ENCODE results near the gene SNAI3.
"Not testable (repeated sequence)": the region's sequence is repeated elsewhere in the genome, so short reads cannot be mapped to it uniquely, and the experiment has no call there.

SNAI3 gene

DNA sequence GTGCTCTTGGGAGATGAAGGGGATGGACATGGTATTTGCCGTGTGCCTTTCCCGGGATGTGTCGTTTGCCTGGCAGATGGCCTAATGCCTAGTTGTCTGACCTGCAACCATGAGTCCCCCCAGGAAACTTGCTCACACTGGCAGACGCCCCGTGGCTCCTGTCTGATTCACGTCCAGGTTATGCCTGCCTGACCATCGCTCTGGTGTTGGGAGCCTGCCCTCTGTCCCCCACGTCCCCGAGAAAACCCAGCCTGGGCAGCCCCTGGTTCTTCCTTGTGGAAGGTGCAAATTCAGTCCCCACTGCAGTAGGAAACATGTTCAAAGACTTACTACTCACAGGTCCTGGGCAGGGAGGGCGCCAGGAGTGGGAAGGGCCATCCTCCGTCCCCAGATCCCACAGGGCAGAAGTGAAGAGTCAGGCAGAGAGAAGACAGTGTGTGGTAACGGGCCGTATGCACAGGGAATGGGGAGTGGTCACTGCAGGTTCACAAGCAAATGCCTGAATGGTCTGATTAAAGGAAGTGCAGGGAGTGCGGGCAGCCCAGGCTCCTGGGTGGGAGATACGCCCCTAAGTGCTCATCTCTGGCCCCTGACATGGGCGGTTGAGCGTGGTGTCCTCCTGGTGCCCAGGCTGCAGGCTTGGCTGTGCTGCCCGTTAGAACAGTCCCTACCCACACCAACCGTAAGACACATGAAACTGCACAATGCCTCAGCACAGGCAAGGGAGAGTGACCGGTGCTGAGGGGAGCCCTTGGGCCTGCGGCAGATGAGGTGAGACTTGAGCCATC lies 4.2 kb upstream of the SNAI3 start:
- no peak for DNase-seq

DNA sequence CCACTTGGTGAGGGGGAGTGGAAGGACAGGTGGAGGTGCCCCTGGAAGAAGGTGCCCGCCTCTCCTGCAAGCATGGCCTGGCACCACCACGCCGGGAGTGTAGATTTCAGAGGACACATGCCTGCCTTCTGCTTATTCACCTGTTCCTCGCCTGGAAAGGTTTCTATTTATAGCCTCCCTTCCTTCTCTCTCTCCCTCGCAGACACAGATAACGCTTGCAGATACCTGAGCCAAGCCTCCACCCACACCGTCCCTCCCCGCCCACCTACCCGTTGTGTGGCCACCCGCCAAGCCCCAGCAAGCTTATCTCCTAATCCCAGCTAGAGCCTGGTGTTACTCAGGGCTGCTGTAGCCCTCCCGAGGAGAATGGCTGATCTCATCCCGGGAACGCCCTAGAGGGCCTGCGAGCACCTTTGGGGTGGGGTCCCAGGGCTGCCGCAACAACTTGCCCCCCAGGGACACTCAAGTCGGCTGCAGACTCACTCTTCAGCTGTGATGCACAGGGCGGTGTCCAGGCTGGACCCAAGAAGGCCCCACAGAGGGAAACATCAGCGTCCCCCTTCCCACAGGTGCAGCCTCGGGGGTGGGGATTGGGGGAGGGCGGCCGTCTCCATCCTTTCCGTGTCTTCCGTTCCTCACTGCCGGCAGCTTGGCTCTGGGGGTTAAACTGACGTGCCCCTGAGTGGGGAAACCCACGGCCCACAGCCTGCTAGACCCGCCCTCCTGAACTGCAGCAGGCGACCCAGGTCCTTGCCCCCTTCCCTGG lies 1.9 kb upstream of the SNAI3 start:
- peak; percentile 75 for DNase-seq

DNA sequence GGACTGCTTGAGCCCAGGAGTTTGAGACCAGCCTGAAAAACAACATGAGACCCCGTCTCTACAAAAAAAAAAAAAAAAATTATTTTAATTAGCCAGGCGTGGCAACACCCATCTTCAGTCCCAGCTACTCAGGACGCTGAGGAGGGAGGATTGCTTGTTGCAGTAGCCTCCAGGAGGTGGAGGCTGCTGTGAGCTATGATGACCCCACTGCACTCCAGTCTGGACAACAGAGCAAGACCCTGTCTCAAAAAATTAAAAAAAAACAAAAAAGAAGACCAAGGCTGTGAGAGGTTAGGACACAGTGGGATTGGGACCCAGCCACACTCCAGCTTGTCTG lies 1.3 kb upstream of the SNAI3 start:
- DNase-seq, result no peak

DNA sequence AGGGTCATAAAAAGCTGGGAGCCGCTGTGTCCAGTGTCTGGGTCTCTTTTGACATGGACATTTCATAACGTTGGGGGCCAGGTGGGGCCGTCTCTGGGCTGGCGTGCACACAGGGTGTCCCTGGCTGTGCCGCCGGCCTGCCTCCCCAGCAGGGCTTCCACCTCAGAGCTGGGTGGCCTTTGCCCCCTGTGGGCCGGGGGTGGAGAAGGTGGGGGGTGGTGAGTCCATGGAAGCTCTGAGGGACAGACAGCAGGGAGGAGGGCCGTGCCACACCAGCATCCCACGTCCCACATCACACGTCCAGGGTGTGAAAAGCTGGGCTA lies 908 bp upstream of the SNAI3 start:
- DNase-seq, result no peak

DNA sequence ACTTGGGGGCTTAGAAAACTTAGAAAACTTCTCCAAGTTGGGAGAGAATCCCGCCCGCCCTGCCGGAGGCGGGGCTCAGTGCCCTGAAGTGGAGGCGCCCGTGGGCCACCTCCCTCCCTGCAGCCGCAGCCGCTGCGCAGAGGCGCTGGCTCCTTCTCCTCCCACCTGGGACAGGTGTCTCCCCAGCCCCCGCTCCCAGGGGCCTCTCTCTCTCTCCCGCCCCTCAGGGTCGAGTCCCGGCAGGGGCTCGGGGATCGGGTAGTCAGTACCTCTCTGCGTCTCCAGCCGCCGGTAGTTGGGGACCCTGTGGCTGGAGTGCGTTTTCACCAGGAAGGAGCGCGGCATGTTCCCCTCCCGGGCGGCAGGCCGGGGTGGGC lies 257 bp downstream of the SNAI3 start:
- no peak for DNase-seq

DNA sequence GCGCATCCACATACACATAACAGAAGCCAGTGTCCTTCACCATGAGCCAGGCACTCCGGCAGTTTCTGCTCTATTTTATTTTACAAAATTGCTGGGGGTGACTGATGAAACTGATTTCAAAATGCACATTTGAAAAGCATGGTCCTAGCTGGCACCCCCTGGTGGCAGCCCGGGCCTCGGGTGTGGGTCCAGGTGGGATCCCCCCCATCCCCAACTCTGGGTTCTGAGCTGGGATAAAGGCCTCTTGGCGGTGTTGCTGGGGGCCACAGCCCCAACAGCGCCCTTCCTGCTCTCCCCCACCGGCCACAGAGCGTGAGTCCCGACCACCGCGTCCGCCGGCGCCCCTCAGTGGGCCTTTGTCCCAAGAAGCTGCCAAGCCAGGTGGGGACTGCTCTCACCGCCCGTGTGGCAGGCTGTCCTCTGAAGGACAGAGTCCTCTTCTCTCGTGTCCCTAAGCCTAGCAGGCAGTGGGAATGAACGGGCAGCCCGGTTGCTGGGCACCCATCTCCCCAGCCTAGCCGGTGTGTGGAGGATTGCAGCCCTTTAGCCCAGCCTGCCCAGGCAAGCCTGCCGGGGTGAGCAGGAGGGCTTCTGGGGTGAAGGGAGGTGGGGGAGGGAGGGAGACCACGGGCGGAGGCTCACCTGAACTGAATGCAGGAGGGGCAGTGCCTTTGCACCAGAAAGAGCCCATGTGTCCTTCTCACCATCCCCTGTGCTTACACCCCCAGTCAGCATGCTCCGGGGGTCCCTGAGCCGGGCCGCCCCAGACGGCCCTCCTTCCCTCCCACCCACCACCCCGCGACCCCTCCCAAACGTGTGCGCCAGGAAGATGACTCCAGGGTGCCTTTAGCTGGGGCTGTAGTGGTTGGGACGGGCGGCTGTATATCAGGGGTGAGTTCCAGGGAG lies 898 bp downstream of the SNAI3 start:
- peak; percentile 43 for DNase-seq

- DNase-seq, result no peak
These were observed 1.6 kb downstream of the SNAI3 start for GRCh38 chr16:88684569-88685155.

DNA sequence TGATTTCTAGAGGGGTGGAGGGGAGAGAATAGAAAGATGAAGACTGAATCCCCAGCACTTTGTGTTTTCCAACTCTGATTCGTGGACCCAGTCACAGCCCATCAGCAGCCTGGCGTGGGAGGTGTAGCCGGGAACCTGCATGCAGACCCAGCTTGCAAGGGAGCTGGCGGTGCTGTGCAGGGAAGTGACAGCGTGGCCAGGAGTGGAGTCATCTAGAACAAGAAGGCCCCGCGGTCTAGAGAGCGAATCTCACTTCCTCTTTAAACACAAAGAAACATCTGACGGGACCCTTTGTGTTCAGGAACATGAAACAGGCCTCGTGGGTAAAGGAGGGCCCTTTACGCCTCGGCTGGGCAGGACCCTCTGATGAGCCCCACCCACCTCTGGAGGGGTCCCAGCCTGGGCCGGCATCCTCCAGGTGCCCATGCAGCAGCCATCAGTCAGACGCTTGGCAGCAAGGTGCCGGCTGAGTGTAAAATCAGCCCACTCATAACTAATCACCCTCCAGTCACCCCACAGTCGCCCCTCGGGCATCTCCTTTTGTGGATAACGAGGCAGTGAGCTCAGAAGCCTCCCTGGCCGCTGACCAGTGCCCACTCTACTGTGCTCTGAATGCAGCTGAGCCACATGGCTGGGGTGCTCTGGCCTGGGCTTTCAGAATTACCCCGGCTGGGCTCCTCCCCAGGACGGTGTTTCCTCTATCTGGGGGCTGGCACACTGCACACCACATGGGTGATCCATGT lies 4.4 kb downstream of the SNAI3 start:
- peak; percentile 36 for DNase-seq

DNA sequence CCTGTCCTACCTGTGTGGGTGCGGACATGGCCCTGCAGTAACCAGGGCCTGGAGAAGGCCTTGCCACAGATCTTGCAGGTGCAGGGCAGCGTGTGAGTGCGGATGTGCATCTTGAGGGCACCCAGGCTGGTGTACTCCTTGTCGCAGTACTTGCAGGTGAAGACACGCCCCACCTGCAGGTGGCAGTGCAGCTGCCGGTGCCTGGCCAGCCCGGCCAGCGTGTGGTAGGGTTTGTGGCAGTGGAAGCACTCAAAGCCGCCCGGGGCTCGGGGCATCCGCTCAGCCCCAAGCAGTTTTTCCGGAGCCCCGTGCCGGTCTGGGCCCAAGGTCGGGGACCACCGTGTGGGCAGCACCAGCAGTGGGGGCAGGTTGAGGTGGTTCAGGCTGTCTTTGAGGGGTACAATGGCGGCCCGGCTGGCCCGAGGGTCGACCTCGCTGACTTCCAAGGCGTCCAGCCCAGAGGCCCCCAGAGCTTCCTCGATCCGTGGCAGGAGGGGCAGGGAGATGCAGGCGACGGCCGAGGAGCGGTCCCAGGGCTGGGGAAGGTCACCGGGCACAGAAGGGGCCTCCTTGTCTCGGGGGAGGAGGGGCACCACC lies 5.1 kb downstream of the SNAI3 start:
- DNase-seq, result no peak

GRCh38 chr16:88680554-88681083 lies 5.7 kb downstream of the SNAI3 start:
- no peak for DNase-seq

DNA sequence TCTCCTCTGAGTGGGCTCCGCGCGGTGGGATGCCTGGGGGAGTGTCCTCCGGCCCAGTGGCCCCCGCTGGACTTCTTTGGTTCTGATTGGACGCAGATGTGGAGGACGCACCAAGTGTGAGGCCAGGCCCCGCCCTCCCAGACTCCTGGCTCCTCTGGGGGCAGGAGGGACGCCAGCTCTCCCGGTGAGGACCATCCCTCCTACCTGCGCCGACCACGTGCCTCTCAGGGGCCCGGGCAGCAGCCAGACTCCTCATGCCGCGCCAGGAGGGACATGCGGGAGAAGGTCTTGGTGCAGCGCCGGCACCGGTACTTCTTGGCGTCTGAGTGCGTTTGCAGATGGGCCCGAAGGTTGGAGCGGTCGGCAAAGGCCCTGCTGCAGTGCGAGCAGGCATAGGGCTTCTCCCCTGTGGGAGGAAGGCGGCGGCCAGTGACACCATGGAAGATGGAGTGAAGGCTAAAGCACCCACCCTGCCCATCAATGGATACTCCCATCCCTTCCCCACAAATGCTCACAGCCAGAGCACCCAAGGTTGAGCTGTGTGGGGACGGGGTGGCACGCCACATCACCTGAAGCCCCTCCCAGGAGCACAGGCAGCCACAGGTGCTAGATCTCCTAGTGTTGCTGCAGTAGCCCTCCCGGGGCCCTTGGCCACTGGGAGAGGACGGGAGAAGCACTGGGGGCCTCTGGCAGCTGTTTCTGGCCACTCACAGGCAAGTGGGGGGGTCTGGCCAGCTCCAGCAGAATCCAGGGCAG lies 7.9 kb downstream of the SNAI3 start:
- DNase-seq, result no peak

DNA sequence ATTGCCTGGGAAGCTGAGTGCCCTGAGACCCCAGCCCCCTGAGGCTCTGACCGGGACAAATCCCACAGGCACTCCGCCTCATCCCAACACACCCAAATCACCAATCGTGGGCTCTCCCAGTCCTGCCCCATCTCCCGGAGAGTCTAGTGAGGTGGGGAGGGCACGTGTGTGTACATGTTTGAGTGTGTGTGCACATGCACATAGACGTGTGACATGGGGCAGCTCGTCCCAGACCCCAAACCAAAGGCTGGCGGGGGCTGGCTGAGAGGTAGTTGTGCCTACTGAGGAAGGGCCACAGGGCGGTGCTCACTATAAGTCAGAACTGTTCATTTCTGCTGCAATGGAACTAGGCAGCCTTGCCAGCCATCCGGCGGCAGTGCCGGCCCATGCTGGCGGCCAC lies 8.6 kb downstream of the SNAI3 start:
- DNase-seq, result no peak

- no peak for DNase-seq
These were observed 9.6 kb downstream of the SNAI3 start for GRCh38 chr16:88676502-88677242.

DNA sequence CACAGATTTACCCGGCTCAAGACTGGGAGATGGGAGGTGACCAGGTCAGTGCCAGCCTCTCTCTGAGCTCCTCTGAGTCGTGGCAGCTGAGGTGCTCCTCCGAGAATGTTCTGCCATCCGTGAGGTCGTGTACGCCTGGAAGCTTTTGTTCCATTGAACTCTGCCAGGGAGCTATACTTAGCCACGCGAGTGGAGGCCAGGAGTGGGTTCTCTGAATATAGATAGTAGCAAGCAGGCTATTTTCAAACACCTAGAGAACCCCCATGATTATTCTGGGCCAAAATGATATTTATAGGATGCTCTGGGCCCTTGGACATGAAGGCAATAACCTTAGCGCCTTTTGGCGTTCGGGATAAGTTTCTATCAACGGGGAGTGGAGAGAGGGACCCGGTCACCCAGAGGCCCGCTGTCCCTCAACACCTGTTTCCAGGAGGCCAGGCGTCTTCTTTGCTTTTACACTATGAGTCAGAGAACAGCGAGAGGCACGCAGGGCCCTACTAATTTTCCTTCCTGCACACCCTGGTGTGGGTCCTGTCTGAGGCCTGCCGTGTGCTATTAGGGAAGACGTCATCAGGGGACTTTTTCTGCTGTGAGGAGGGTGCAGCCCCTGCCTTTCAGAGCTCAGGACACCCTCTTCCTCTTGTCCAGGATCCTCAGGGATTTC lies 12.5 kb downstream of the SNAI3 start:
- DNase-seq, result no peak

DNA sequence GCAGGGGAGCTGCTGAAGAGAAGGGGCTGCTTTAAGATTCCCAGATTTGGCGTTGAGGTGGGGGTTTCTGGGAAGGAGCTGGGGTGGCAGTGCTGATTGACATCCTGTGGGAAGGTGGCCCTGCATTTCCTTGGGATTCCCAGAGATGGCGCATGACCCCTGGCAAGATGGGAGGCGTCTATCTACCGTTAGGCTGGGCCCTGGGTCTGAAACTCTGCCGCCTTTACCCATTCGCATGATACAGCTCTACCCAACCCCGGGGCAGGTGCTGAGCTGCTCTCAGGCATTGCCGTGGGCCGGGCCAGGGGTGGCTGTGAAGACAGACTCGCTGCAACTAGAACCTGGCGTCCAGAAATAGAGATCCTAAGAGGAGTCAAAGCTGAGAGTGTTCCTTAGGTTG lies 13.5 kb downstream of the SNAI3 start:
- DNase-seq, result no peak

DNA sequence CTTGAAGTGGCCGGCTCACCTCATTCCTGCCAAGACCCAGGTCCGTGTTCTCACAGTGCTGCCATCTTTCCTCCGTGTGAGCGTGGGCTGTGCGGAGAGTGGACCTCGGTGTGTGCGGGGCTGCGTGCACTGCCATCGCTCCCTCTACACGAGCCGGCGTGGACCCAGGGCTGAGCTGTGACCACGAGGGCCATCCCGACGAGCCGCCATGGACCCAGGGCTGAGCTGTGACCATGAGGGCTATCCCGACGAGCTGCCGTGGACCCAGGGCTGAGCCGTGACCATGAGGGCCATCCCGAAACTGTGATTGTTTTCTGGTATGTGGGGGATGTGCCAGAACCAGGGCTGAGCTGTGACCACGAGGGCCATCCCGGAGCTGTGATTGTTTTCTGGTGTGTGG lies 14.5 kb downstream of the SNAI3 start:
- DNase-seq, result no peak

DNA sequence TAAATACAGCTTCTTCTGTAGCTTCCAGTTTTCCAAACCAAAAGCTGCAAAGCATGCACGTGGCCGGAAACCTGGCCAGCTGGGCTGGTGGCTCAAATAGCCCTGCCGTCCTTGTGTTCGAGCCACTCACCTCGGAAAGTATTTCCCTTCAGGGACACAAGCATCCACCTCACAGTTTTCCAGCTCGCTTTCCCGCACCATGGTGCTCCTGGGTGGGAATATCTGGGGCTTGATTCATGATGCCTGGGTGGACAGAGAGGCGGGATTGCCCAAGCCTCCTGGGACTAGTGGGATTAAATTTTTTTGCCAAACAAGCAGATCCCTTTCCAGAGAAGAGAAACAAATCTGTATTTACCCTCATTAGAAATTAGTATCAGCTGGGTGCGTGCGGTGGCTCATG lies 16.3 kb downstream of the SNAI3 start:
- no peak for DNase-seq

GRCh38 chr16:88669493-88669892 lies 16.8 kb downstream of the SNAI3 start:
- DNase-seq, result not testable (repeated sequence)

DNA sequence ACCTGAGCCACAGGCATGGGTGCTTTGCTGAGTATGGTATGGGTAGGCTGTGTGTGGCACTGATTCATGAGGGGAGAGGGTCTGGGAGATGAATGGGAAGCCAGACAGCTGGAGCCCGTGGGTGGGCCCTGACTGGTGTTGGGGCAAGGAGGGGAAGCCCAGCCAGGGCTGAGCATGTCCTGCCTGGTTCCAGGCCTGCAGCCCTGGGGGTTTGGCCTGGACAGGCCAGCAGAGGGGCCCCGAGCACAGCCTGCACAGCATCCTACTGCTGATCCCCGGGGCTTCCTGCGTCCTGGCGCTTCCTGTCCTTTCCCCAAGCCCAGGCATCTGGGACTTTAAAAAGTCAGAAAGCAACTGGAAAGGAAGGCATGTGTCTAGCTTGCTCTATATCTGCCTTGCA lies 18.8 kb downstream of the SNAI3 start:
- no peak for DNase-seq

DNA sequence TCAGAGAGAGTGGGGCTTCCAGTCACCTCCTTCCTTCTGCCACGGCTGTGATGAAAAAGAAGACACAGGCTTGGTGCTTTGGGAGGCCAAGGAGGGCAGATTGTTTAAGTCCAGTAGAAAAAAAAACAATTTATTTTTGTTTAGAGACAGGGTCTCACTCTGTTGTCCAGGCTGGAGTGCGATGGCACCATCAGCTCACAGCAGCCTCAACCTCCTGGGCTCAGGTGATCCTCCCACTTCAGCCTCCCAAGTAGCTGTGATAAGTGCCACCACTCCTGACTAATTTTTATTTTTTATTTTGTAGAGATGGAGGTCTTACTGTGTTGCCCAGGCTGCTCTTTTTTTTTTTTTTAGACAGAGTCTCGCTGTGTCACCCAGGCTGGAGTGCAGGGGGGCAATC lies 20.7 kb downstream of the SNAI3 start:
- DNase-seq, result no peak

All from NCI-H226 (cell line).